Measurements from ENCODE around the gene RABGGTA.
A peak's percentile ranks its signal among the peaks of the same experiment; 100 is the strongest.
"Not testable (repeated sequence)": the region's sequence is repeated elsewhere in the genome, so short reads cannot be mapped to it uniquely, and the experiment has no call there.

RABGGTA gene

DNA sequence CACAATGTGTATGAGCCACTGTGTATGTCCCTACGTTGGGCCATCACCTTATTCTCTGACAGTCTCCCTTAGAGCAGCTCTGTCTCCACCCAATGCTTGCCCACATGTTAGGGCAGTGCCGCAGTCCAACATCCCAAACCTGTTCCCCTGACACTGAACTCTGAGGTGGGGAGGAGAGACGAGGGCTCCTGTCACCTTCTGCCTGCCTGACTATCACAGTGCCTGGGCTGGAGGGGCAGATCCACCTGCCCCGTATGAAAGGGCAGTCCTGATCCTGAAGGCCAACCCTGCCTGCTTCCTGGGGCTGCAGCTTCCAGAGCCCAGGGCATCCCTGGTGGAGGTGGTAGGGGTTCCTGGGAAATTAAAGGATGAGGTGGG lies 10.6 kb downstream of the RABGGTA start:
- DNase-seq (ENCODE audit: low spot score): no peak

DNA sequence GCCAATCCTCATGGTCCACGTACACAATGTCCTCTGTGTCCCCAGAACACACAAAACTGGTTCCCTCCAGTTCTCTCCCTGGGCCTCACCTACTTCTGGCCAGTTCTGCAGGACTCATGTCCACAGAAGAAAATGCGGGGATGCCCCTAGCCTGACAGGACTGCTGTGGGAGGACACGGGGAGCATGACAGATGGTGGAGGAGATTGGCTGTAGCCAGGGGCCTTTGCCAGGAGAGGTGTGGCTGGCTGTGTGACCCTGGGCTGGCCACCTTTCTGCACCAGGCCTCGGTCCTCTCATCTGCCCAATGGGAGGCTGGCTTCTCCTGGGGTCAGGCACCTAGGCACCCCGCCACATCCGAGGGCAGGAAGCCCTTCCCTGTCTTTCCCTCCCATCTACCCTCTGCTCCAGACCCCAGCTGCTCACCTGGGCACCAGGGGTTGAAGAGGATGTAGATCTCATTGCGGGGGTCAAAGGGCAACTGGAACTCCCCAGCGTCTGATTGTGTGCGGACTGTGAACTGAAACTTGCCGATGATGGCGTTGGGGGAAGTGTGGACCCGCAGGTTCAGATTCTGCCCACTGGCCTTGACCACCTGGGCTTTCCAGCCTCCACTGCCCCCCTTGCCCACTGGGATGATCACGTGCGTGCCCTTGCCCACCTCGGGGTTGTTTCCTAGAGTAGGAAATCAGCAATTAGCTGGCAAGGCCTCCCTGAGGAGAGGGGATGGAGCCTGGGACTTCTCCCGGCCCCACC lies 11.2 kb downstream of the RABGGTA start:
- DNase-seq (ENCODE audit: low spot score): no peak

DNA sequence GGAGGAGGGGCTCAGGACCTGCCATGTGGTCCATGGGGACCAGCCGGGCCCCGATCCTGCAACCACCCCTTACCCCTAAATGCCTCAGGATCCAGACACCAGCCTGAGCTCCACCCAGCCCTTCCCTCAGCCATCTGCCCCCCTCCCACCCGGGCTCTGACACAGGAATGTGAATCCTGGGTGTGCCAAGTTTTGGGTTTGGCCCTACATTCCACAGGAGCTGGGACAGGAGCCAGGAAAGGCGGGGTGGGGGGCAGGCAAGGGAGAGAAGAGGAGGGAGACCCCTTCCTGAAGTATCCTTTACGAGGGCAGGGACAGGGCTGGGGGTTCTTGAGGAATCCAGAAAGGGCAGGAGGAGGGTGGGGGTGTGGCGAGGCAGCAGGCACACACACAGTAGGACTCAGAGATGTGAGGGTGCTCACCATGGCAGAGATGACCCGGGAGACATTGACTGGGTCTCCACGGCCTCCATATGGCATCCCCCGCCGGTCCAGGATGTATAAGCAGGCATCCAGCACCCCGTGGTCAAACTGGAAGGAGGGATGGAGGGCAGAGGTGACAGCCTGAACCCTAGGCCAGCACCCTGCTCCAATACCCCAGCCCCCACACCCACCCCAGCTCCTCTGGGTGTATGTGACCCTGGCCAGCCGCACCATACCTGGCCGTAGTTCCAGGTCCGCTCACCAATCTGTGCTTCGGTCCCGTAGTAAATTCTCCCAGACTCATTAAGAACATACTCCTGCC lies 11.9 kb downstream of the RABGGTA start:
- peak; percentile 40 for DNase-seq (ENCODE audit: low spot score)

DNA sequence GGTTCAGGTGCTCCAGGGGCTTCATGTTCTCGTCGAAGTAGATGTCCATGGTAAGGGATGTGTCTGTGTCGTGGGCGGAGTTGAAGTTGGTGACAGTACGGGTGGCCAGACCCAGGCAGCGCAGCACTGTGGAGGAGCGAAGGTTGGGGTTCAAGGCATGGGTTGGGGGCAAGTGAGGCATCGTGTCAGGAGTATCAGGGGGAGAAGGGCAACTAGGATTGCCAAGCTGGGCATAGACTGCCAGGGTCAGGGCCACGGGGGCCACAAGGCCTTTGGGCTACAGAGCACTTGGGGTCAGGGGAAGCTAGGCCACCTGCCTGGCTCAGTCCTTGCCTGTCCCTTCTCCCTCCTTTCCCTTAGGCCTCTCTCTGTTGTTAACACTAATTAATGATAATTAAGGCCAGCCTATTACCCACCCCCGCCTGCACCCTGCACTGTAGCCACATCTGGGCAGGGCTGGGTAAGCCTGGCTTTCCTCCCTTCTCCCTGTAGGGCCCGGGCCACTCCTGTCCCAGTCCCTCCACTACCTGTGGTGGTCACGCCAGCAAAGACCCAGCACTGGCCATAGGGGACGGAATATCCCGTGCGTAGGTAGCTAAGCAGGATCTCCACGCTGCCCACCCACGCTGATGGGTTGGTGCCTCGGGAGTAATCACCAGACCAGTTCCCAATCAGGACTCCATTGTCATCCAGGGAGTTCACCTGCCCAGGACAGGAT lies 12.7 kb downstream of the RABGGTA start:
- no peak for DNase-seq (ENCODE audit: low spot score)

DNA sequence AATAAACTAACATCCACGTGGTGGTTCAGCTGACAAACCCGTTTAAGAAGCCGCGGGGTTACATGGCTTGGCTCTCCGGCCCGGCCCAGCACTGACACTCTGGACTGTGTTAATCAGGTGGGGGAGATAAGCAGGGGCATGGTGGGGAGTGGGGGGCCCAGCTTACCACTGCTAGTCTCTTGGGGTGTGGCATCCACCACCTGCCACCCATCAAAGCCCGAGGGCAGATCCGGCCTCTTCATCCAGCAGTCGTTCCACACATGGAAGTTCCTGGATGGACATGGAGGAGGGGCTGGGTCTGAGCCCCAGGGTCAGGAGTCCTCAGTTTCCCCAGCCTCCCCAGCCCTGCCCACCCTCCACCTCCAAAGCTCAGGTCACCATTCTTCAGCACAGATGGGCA lies 13.3 kb downstream of the RABGGTA start:
- DNase-seq (ENCODE audit: low spot score): no peak

DNA sequence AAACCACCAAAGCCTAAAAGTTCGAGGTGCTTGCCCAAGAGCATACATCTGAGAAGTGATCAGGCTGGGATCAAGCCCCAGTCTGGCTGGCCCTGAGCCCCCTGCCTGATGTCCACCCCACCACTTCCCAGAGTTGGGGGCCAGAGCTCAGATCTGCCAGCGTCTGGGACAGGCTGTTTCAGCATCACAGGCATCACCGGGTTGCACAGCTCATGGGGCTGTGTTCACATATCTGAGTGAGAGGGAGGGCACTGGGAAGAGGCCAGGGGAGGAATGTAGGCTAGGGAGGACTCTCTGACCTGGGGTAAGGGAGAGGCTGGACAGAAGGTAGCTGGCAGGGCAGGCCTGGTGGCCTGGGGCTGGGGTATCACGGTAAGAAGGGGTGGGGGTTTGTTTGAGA lies 14.4 kb downstream of the RABGGTA start:
- no peak for DNase-seq (ENCODE audit: low spot score)

DNA sequence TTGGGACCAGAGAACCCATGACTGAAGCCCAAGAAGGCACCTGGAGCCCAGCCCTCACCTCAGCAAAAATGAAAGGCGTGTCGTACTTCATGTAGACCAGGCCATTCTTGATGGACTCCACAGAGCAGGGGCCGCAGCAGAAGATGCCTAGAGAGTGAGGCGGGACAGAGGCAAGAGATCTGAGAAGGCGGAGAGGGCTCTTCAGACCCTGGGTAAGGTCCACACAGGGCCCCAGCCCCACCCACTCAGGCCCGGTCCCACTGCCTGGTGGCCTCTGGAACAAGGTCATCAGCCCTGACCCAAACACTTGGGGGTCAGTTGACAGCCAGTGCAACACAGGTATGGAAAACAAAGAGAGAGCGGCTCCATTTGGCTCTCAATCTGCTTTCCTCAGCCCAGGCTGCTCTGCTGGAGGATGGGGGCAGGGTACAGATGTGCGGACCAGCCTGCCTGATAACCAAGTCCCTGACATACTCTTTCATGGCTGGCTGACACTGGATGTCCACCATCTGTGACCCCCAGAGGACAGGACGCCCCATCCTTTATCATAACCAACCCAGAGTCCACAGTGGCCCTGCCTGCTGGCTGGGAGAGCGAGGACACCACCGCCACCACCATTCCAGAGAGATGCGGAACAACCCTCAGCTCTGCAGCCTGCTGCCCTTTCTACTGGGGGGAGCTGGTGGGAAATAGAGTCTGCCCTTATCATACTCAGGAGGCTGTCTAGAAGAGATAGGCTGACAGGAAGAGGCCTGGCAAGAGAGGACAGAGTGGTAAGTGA lies 15.3 kb downstream of the RABGGTA start:
- DNase-seq (ENCODE audit: low spot score): no peak

DNA sequence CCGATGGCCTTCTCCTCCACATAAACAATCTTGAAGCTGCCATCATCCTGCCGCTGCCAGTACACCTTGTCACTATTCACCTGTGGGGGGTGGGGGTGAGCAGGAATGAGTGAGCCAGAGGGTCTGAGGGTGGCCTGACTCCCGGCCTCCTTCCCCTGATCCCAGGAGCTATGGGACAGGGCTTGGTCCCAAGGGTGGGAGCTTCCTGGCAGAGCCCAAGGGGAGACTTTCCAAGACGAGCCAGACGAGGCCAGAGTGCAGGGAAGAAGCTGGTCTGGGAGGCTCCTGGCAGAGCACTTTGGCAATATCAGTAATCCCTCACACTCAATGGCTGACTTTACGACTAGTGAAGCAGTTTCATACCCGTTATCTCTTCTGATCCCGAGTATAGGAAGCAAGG lies 16.0 kb downstream of the RABGGTA start:
- DNase-seq (ENCODE audit: low spot score): no peak

DNA sequence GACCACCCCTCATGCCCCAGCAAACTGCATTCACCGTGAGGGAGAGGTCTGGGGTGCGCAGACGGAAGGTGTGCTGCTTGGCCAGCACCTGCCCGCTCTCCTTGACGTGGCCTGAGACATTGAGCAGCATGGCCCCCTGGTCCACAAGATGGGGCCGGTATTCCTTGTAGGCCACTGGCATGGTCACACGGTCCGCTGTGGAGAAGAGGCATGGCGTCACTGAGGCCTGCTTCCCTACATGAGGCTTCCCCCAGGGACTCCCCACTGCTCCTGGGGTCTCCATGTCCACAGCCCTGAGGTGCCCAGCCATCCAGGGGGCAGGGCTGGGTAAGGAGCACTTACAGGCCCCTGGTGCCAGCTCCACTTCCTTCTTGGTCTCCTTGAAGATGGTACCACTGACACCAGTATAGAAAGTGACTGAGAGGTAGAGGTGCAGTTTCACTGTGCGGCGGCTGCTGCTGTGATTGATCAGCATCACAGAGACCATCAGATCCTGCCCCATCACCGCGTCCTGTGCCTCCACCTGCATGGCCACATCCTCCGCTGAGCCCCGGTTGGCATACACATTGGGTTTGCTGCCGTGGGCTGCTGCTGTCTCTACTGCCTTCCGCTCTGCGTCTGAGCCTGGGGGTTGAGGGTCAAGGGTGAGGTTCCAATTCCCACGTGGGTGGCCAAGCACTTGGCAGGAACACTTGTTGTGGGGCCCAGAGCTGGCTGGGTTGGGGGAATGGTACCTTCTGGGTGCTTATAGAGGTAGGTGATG lies 16.6 kb downstream of the RABGGTA start:
- DNase-seq (ENCODE audit: low spot score): no peak

DNA sequence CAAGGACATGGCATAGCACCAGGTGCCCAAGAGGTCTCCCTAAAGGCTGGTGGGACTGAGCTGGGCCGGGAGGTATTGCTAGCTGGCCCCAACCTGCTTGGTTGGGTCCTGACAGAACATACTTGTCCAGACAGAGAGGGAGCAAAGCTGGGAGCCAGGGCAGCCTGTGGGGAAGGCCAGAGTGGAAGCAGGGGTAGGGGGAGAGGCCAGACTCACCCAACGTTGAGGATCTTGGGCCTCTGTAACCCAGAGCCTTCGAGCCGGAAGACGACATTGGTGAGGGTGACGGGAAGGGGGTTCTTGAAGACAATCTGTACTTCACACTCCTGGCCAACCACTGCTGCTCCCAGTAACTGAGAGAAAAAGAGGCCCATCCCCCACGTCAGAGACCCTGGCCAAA lies 17.5 kb downstream of the RABGGTA start:
- no peak for DNase-seq (ENCODE audit: low spot score)

DNA sequence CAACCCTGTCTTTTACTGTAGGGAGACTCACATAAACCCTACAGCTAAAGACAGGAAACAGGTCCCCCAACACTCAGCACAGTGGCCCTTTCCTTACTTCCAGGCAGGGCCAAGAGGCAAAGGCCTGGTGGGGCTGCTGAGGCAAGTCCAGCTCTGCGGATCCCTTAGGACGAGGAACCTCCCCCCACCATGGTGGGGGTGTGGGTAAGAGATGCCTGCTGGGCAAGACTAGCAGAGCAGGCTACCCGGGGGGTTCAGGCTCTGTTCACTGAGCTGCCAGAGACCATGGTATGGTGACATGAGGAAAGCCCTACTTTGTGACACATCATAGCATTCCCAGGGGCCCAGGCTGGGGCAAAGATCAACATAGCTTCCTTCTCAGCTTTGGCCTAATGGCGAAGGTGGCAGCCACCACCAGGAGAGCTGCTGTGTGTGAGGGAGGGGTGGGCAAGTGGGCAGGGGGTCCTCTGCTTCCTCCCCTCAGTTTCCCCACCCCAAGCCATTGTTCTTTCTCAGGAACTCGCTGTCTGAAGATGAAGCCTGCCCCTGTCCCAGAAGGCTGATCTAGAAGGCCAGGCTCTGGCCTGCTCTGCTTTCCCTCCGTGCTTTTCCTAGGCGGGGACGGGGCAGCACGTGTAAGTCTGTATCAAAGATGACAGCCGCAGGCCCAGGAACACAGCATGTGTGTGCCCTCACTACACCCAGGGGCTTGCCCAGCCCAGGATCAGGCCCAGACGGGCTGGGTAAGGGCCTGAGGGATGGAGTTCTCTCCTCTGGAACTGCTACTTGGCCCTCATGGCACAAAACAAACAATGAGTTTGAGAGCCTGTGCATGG lies 18.9 kb downstream of the RABGGTA start:
- DNase-seq (ENCODE audit: low spot score): no peak

DNA sequence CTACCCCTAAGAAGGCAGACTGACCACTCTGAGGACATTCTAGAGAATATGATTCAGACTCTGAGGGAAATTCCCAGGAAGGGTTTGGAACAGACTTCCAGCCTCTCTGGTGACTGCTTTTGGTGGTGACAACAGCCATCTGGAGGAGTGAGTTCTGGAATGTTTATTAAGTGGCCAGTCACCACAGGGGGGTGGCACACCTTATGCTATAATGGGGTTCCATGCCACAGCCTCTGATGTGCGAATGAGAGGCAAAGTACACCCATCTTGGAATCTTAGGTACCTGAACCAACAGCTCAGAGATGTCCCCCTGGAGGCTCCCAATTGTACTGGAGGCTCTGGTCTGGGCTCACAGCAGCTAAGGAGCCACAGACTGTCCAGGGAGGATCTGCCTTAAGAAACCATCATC lies 19.5 kb downstream of the RABGGTA start:
- DNase-seq (ENCODE audit: low spot score): no peak

DNA sequence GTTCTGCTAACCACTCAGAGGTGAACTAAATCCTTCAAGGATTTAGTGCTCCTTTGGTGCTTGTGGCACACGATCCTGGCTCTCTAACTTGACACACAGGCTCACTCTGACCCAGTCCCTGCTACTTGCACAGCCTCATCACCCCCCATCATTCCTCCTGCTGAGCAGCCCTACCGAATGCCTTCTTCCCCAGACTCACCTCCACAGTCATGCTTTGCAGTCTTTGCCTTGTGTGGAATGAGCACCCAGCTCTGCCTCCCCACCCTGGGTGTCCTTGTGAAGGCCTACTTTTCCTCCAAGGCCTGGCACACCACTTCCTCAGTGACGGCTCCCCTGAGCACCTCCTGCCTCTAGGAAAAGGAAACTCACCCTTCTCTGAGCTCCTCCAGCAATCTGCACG lies 21.0 kb downstream of the RABGGTA start:
- DNase-seq (ENCODE audit: low spot score): no peak

DNA sequence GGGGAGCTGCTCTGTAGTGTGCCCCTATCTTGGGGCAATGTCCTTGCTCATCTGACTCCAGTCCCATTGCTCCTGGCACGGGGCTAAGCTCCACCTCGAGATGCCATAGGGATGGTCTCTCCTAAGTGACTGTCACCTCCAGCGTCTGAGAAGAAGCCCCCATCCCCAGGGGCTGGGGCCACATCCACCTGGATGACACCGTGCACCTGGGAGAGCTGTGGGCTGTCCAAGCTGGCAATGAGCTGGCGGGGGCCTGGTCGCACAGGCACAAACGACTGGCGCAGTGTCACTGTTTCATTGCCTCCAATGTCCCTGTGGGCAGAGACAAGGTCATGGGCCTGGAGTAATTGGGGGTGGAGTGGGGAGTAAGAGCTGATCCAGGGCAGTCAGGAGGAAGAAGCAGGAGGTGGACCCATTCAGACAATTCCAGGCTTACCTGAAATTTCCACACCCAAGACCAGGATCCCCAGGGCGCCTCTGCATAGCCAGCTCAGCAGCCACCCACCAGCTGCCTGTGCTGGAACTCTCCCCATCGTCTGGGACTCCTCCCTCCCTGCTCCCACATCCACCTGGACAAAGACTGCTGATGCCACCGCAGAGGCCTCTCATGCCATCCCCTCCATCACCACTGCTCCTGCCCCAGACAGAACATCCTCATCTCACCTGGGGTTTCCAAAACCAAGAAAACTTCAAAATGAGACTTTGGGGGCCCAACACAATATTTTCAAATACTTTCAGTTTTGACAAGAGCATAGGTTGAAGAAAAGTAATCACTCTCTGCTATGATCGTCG lies 22.0 kb downstream of the RABGGTA start:
- no peak for DNase-seq (ENCODE audit: low spot score)

DNA sequence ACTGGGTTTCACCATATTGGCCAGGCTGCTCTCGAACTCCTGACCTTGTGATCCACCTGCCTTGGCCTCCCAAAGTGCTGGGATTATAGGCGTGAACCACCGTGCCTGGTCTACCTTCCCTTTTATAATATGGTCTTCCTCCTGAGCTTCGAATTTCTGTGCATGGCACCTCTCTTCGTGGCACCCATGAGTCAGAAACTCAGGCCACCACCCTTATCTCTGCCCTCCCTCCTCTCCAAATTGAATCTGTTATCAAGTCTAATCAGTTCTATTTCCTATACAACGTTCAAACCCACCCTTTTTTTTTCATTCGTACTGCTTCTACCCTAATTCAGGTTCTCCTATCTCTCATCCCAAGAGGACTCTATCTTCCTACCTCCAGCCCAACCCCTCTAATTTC lies 24.0 kb downstream of the RABGGTA start:
- no peak for DNase-seq (ENCODE audit: low spot score)

DNA sequence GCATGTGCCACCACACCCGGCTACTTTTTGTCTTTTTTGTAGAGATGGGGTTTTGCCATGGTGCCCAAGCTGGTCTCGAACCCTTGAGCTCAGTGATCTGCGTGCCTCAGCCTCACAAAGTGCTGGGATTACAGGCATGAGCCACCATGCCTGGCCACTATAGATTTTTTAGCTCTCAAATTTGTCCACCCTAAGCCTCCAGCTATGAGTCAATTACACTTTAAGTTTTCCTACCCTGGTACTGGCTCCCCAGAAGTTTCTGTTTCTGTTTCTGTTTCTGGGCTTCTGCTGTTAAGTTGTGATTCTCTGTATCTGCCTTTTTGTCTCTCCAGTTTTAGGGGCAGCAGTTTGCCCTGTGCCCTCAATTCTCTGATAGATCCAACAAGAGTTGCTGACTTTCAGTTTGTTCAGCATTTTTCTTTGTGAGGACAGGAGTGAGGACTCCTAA lies 24.6 kb downstream of the RABGGTA start:
- no peak for DNase-seq (ENCODE audit: low spot score)

DNA sequence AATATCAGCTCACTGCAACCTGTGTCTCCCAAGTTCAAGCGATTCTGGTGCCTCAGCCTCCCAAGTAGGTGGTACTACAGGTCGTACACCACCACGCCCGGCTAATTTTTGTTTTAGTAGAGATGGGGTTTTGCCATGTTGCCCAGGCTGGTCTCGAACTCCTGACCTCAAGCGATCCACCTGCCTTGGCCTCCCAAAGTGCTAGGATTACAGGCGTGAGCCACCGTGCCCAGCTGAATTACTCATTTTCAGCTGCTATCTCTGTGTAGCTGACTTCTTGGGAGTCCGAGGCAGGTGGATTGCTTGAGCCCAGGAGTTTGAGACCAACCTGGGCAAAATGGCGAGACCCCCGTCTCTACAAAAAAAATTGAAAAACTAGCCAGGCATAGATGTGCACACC lies 26.0 kb downstream of the RABGGTA start:
- DNase-seq (ENCODE audit: low spot score): not testable (repeated sequence)

DNA sequence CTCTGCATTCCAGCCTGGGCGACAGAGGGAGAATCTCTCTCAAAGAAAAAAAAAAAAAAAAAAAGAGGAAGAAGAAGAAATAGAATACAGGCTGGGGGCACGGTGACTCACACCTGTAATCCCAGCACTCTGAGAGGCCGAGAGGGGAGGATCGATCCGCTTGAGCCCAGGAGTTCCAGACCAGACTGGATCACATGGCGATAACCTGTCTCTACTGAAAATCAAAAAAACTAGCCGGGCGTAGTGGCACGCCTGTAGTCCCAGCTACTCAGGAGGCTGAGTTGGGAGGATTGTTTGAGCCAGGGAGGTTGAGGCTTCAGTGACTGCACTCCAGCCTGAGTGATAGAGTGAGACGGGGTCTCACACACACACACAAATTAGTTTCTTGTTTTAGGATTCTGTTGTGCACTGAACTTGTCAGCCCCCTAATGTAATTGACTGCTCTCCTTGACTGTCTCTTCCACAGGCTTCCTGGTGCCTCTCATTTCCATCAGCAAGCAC lies 28.0 kb downstream of the RABGGTA start:
- peak; percentile 30 for DNase-seq (ENCODE audit: low spot score)

DNA sequence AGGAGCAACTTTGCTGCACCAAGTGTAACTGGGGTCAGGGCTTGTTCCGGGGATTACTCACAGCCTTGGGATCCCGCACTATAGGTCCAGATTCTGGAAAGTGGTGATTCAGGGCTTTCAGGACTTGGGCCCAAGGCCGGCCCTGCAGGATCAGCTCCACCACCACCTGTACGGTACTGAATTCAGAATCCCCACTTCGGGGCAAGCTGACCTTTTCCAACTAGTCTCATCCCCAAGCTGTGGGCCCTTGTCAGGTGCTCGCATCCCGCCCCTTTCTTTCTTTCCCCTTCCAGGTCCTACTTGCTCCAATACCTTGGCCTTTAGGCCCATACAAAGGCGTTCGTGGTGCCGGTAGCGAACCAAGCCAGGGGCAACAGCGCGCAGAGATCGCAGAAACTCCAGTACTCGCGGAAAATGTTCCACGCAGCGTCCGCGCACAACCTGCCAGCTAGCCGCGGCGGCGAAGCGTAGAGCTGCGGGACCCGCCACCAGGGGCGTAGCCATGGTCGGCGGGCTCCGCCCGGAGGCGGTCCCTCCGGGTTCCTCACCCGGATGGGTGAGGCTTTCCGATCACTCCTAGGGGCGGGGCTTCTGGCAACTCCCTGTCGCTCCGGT lies 29.5 kb downstream of the RABGGTA start:
- DNase-seq (ENCODE audit: low spot score): peak; percentile 95

Measured in LoVo (cell line).